K562 (cell line): ENCODE data around the gene CPNE8. TPM values are rescaled to one million over a fixed set of nuclear protein-coding genes. Genes with fewer than 3 reads are reported as not detected.

ENCODE experiments used
- ATAC-seq: fragments of 200-7000 bp; cut with Tn5 transposase; 3 replicates; pipeline ENCODE4 v1.9.1; 2020; ENCODE audit warnings: moderate library complexity
- BruUV-seq: library from RNA; stranded (reverse); fragments of 400-500 nt; replicated peaks from 2 replicates; lab custom pipeline; 2021; lab: Mats Ljungman, UMichigan
- CTCF ChIA-PET: fragments of 300-600 bp; formaldehyde crosslinking; extraction: SDS; loops from one replicate; lab custom pipeline; 2021; ENCODE audit warnings: low intra/inter-chr PET ratio; lab: Yijun Ruan, JAX
- POLR2A ChIA-PET: fragments of 300-600, 350-650 bp; sonication (Branson Sonifier 250); formaldehyde crosslinking; extraction: SDS; loops from one replicate; lab custom pipeline; 2021; ENCODE audit warnings: antibody characterized with exemption, inconsistent platforms; lab: Yijun Ruan, JAX
- DNase-seq, 4 experiments: peaks; one replicate each; pipeline versions ENCODE4 v3.0.0 to v3.0.0-alpha.2; 2011 to 2018; ENCODE audit warnings: low spot score in 3 of 4, mixed read lengths in 3 of 4; ENCODE audit errors: extremely low read depth in 1 of 4
- FAIRE-seq: peaks from 2 replicates; lab custom pipeline; 2011; peaks lifted over from hg19 to GRCh38; lab: Jason Lieb, UNC
- H2AFZ ChIP-seq: 2 replicates; pipeline ENCODE4 v1.6.0; 2011; ENCODE audit warnings: low read depth, low read length, control low read depth, inconsistent platforms
- H3K27ac ChIP-seq: fragments of 200-600 bp; 3 replicates; pipeline ENCODE4 v1.8.0; 2011; ENCODE audit warnings: low read depth, mild to moderate bottlenecking, control low read depth, inconsistent platforms, low read length, moderate library complexity, mixed read lengths; ENCODE audit errors: extremely low read depth
- H3K27me3 ChIP-seq, 2 experiments: fragments of 300-600 bp in 1 of 2; 2 replicates in 1 of 2; 3 replicates in 1 of 2; pipeline versions ENCODE4 v1.6.0 to v1.8.0; 2011; ENCODE audit warnings: inconsistent platforms in 2 of 2, low read length in 2 of 2, mild to moderate bottlenecking in 1 of 2, mixed read lengths in 1 of 2, moderate library complexity in 1 of 2; ENCODE audit not compliant: control insufficient read depth in 2 of 2, insufficient read depth in 2 of 2
- H3K36me3 ChIP-seq: fragments of 300-600 bp; 3 replicates; pipeline ENCODE4 v1.8.0; 2011; ENCODE audit warnings: mild to moderate bottlenecking, low read length, inconsistent platforms; ENCODE audit not compliant: control insufficient read depth, insufficient read depth
- H3K4me1 ChIP-seq, 2 experiments: fragments of 200-600 bp in 1 of 2; replicated peaks in 1 of 2; 2 replicates in 1 of 2; 3 replicates in 1 of 2; pipeline versions ENCODE4 v1.5.1 to v1.8.0; 2011; ENCODE audit warnings: inconsistent platforms in 2 of 2, low read length in 2 of 2, mild to moderate bottlenecking in 1 of 2, mixed read lengths in 1 of 2, moderate library complexity in 1 of 2; ENCODE audit not compliant: control insufficient read depth in 2 of 2, insufficient read depth in 2 of 2
- H3K4me2 ChIP-seq: 2 replicates; pipeline ENCODE4 v1.6.1; 2011; ENCODE audit warnings: low read length, control low read depth, inconsistent platforms, mixed read lengths; ENCODE audit not compliant: insufficient read depth
- H3K4me3 ChIP-seq: fragments of 200-600 bp; sonication (generic), shearing (Covaris generic); 2 replicates; pipeline ENCODE4 v1.5.1; 2016; ENCODE audit warnings: control low read depth, inconsistent platforms
- H3K79me2 ChIP-seq: fragments of 200-600 bp; 3 replicates; pipeline ENCODE4 v1.8.0; 2011; ENCODE audit warnings: low read length, inconsistent platforms; ENCODE audit not compliant: control insufficient read depth, insufficient read depth
- H3K9ac ChIP-seq, 2 experiments: 2 replicates each; pipeline versions ENCODE4 v1.6.0 to v1.6.1; 2011; ENCODE audit warnings: low read depth in 2 of 2, low read length in 2 of 2, control low read depth in 1 of 2, inconsistent platforms in 1 of 2, mild to moderate bottlenecking in 1 of 2, mixed read lengths in 1 of 2; ENCODE audit not compliant: insufficient read depth in 1 of 2
- H3K9me1 ChIP-seq: one replicate; pipeline ENCODE4 v1.6.0; 2011; ENCODE audit warnings: inconsistent platforms, mild to moderate bottlenecking, low read length, moderate library complexity; ENCODE audit not compliant: control insufficient read depth, insufficient read depth
- H3K9me3 ChIP-seq: replicated peaks from 2 replicates; pipeline ENCODE4 v1.5.1; 2011; ENCODE audit warnings: low read depth, low read length, inconsistent platforms; ENCODE audit not compliant: control insufficient read depth, insufficient read depth
- H4K20me1 ChIP-seq: replicated peaks from 2 replicates; pipeline ENCODE4 v1.6.1; 2011; ENCODE audit warnings: low read length, inconsistent platforms, mixed read lengths; ENCODE audit not compliant: control insufficient read depth, insufficient read depth
- C11orf30 ChIP-seq: fragments of 450-650 bp; IDR thresholded peaks from 2 replicates; pipeline ENCODE4 v1.6.1; 2016; ENCODE audit warnings: low read depth, mild to moderate bottlenecking
- CBFA2T3 ChIP-seq: fragments of 450-650 bp; IDR thresholded peaks from 2 replicates; pipeline ENCODE4 v1.6.1; 2017
- CEBPZ ChIP-seq: fragments of 150-350 bp; IDR thresholded peaks from 2 replicates; pipeline ENCODE4 v1.6.1; 2014; ENCODE audit warnings: low read depth, mild to moderate bottlenecking, low read length, borderline replicate concordance
- EWSR1 ChIP-seq: fragments of 450-650 bp; IDR thresholded peaks from 2 replicates; pipeline ENCODE4 v1.6.1; 2018; ENCODE audit warnings: borderline replicate concordance, mild to moderate bottlenecking, low read depth, moderate library complexity; ENCODE audit not compliant: partially characterized antibody
- GTF2A2 ChIP-seq: IDR thresholded peaks from 2 replicates; pipeline ENCODE4 v1.6.1; 2016; ENCODE audit warnings: mild to moderate bottlenecking, missing genetic modification characterization, missing compliant biosample characterization
- HDAC1 ChIP-seq, 2 experiments: fragments of 450-650 bp; IDR thresholded peaks; 2 replicates each; pipeline ENCODE4 v1.6.1; 2016 to 2017; ENCODE audit warnings: inconsistent platforms in 1 of 2, mild to moderate bottlenecking in 1 of 2, moderate library complexity in 1 of 2
- KLF6 ChIP-seq: fragments of 250-450 bp; sonication (Bioruptor Pico); IDR thresholded peaks from 2 replicates; pipeline ENCODE4 v1.4.0; 2020; ENCODE audit warnings: mild to moderate bottlenecking, moderate library complexity, borderline replicate concordance
- MAZ ChIP-seq, 2 experiments: fragments of 450-650 bp in 1 of 2; sonication (generic) in 1 of 2; formaldehyde crosslinking; IDR thresholded peaks in 1 of 2; conservative IDR thresholded peaks in 1 of 2; 2 replicates each; pipeline versions ENCODE4 v1.4.0 to v1.5.0; 2020; ENCODE audit warnings: mild to moderate bottlenecking in 1 of 2, missing genetic modification reagents in 1 of 2
- PBX2 ChIP-seq, 2 experiments: IDR thresholded peaks in 1 of 2; conservative IDR thresholded peaks in 1 of 2; 2 replicates each; pipeline ENCODE4 v1.6.1; 2016; ENCODE audit warnings: low read depth in 2 of 2, mild to moderate bottlenecking in 1 of 2, missing compliant biosample characterization in 1 of 2, missing genetic modification characterization in 1 of 2, moderate library complexity in 1 of 2
- POLR2AphosphoS2 ChIP-seq: IDR thresholded peaks from 2 replicates; pipeline ENCODE4 v1.6.1; 2012; ENCODE audit warnings: low read length, improper control_type of control experiment
- ZC3H8 ChIP-seq: fragments of 450-650 bp; IDR thresholded peaks from 2 replicates; pipeline ENCODE4 v1.6.1; 2017
- ZNF23 ChIP-seq: fragments of 250-450 bp; sonication (Bioruptor Pico); IDR thresholded peaks from 2 replicates; pipeline ENCODE4 v1.4.0; 2020; ENCODE audit warnings: mild to moderate bottlenecking
- ZNF717 ChIP-seq: fragments of 250-450 bp; sonication (Bioruptor Pico); IDR thresholded peaks from 2 replicates; pipeline ENCODE4 v1.5.0; 2021
- WGBS: fragments of 100-300 bp; shearing (Covaris generic); methylation state at CpG from one replicate; pipeline ENCODE4 v1.1.6; 2016; ENCODE audit warnings: low coverage, mixed read lengths; ENCODE audit not compliant: insufficient coverage; ENCODE audit errors: missing lambda C conversion rate; 5-methylcytosine and 5-hydroxymethylcytosine counted together
- in situ Hi-C: fragments of 300-500 bp; cut with MboI; formaldehyde crosslinking; loops from 4 replicates; pipeline ENCODE4 v1.15.0; 2018; ENCODE audit warnings: inconsistent platforms, mixed read lengths
- intact Hi-C: fragments of 100-400 bp; cut with micrococcal nuclease; formaldehyde crosslinking; loops from 2 replicates; pipeline ENCODE4 v1.14.2; 2022
- polyA plus RNA-seq, 8 experiments: library from polyadenylated mRNA; depleted of rRNA in 4 of 8; stranded (reverse) in 5 of 8; unstranded in 3 of 8; fragments of >200 nt; fragmentation: Nextera tagmentation in 2 of 8; fragmentation: Illumina TruSeq in 1 of 8; extraction: Ambion mirVana in 2 of 8; extraction: Trizol in 1 of 8; gene quantifications; 2 replicates each; pipeline versions ENCODE4 v1.2.1 to v1.2.3, GENCODE V29; 2011 to 2014; ENCODE audit warnings: inconsistent platforms in 1 of 8, missing spikeins in 1 of 8
- total RNA-seq, 7 experiments: library from RNA; depleted of rRNA in 6 of 7; stranded (reverse); fragments of >200 nt in 6 of 7; fragmentation: Illumina TruSeq in 2 of 7; extraction: Trizol in 2 of 7; gene quantifications; 2 replicates each; pipeline versions ENCODE4 v1.2.1 to v1.2.3, GENCODE V29; 2011 to 2021; ENCODE audit warnings: low replicate concordance in 1 of 7

The CPNE8 gene
- total and polyA plus RNA-seq, 9 of the 15 experiments (the other 6 are each of a cell fraction or from before 2014, with no cell fraction given) = 2.4 to 7.0 (median 4.2) TPM

GRCh38 chr12:38713294-38713693, 192.1 kb downstream of the CPNE8 start:
- H3K9me1 ChIP-seq = no peaks in the 10 kb centered on the region
- 10% methylated on average over 6 of the region's 6 CpGs for WGBS

More at GRCh38 chr12:38713294-38713693, 192.1 kb downstream of the CPNE8 start:
- no peaks in the 10 kb centered on the region for H3K36me3 ChIP-seq
- H3K27me3 ChIP-seq = no peaks in the 10 kb centered on the region
- FAIRE-seq (no peak), ATAC-seq (no peak), DNase-seq (no peak)
- ChIA-PET CTCF (no interaction called here), POLR2A (no interaction called here)
- H3K4me1 ChIP-seq = no peaks in the 10 kb centered on the region
- in situ Hi-C loops = no loop called here
- H3K4me2 ChIP-seq = no peak overlapping the region
- no peaks in the 10 kb centered on the region for H4K20me1 ChIP-seq
- intact Hi-C loops = no loop called here
- no peak overlapping the region for H3K4me3 ChIP-seq
- H3K9ac ChIP-seq = no peak overlapping the region
- no peaks in the 10 kb centered on the region for H3K79me2 ChIP-seq
- no peak for TF ChIP-seq MAZ (CRISPR knock-in tag; conservative IDR thresholded peaks at IDR 0.05 in 1 of 2, IDR thresholded peaks at IDR 0.05 in 1 of 2)
- TF ChIP-seq C11orf30 = no peak
- no peak for TF ChIP-seq GTF2A2 (tag)
- no peak for TF ChIP-seq ZNF23 (CRISPR knock-in tag)
- no peak for TF ChIP-seq KLF6 (CRISPR knock-in tag)
- TF ChIP-seq HDAC1 (IDR thresholded peaks at IDR 0.05) = no peak
- no peak for TF ChIP-seq CEBPZ
- no peak for TF ChIP-seq ZNF717 (CRISPR knock-in tag)
- no peak for TF ChIP-seq EWSR1
- TF ChIP-seq CBFA2T3 = no peak
- TF ChIP-seq ZC3H8 = no peak
- TF ChIP-seq POLR2AphosphoS2 = no peak
- TF ChIP-seq PBX2 (CRISPR knock-in tag; IDR thresholded peaks at IDR 0.05; ENCODE audit: low read depth) = no peak
- no peak for TF ChIP-seq PBX2 (tag; conservative IDR thresholded peaks at IDR 0.05; ENCODE audit: low read depth)
- no peaks in the 10 kb centered on the region for H3K9me3 ChIP-seq
- H3K27ac ChIP-seq = no peak overlapping the region
- BruUV-seq = no TSS peak
- no peak overlapping the region for H2AFZ ChIP-seq
